ENCODE results near the gene RSL1D1. TPM values are rescaled to one million over a fixed set of nuclear protein-coding genes. Genes with fewer than 3 reads are reported as not detected.

The RSL1D1 gene
- polyA plus RNA-seq, 1 of the 3 experiments (the other 2 are of a cell fraction), result 38.0 TPM

DNA sequence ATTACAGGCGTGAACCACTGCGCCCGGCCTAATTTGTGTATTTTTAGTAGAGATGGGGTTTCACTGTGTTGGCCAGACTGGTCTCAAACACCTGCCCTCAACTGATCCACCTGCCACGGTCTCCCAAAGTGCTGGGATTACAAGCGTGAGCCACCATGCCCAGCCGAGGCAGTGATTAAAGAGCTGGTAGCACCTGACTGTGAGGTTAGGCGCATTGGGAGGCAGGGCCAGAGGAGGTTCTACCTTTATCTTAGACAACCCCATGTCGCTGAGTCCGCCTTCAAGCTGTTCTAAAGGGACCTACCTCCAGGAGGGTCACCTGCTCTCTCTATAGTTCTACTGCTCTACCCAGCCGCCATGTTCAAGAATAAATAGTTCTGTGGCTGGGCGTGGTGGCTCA lies 8.1 kb downstream of the RSL1D1 start:
- POLR2A ChIA-PET, result no interaction called here
- WGBS (ENCODE audit: low lambda C conversion rate), result 96% methylated on average over 6 of the region's 11 CpGs
- Histone ChIP-seq H2AFZ (ENCODE audit: low read depth) (no peak overlapping the region), H3K4me2 (no peak overlapping the region), H3K79me2 (ENCODE audit: insufficient read depth) (peaks cover 52% of the 10 kb centered on the region), H3K4me1 (ENCODE audit: control insufficient read depth in 1 of 2, insufficient read depth in 2 of 2, low read depth in 1 of 2, low read length in 1 of 2) (no peaks in the 10 kb centered on the region), H4K20me1 (ENCODE audit: insufficient read depth) (0 out of 2 replicates have a peak, but pooled peaks cover 12% of the 10 kb centered on the region), H3K27me3 (ENCODE audit: insufficient read depth) (no peaks in the 10 kb centered on the region), H3K4me3 (ENCODE audit: low read depth in 2 of 2, low read length in 1 of 2) (no peak overlapping the region), H3K9me2 (no peaks in the 10 kb centered on the region), H3K9me3 (no peaks in the 10 kb centered on the region), H3K36me3 (replicated peaks in 1 of 2; ENCODE audit: control insufficient read depth in 1 of 2, insufficient read depth in 2 of 2, low read length in 1 of 2) (peaks cover 73 to 84% of the 10 kb centered on the region in 2 experiments), H3K27ac (ENCODE audit: low read depth in 2 of 2, low read length in 1 of 2) (no peak overlapping the region), H3F3A (replicated peaks; ENCODE audit: insufficient read depth) (peaks cover 23% of the 10 kb centered on the region), H3K9ac (no peak overlapping the region)
- CTCF ChIA-PET, result interaction anchor here (0.6 to 1.2 kb wide), 2 partner anchors 23 to 447 kb away, joined by 3 read pairs; no protein-coding TSS in a partner anchor
- TF ChIP-seq, protein P1, sequence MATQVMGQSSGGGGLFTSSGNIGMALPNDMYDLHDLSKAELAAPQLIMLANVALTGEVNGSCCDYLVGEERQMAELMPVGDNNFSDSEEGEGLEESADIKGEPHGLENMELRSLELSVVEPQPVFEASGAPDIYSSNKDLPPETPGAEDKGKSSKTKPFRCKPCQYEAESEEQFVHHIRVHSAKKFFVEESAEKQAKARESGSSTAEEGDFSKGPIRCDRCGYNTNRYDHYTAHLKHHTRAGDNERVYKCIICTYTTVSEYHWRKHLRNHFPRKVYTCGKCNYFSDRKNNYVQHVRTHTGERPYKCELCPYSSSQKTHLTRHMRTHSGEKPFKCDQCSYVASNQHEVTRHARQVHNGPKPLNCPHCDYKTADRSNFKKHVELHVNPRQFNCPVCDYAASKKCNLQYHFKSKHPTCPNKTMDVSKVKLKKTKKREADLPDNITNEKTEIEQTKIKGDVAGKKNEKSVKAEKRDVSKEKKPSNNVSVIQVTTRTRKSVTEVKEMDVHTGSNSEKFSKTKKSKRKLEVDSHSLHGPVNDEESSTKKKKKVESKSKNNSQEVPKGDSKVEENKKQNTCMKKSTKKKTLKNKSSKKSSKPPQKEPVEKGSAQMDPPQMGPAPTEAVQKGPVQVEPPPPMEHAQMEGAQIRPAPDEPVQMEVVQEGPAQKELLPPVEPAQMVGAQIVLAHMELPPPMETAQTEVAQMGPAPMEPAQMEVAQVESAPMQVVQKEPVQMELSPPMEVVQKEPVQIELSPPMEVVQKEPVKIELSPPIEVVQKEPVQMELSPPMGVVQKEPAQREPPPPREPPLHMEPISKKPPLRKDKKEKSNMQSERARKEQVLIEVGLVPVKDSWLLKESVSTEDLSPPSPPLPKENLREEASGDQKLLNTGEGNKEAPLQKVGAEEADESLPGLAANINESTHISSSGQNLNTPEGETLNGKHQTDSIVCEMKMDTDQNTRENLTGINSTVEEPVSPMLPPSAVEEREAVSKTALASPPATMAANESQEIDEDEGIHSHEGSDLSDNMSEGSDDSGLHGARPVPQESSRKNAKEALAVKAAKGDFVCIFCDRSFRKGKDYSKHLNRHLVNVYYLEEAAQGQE (IDR thresholded peaks at IDR 0.05; ENCODE audit: low read depth, low read length), result no peak
- no peak for TF ChIP-seq FOXJ3 (CRISPR knock-in tag; IDR thresholded peaks at IDR 0.05)
- TF ChIP-seq SIN3A (IDR thresholded peaks at IDR 0.05; ENCODE audit: borderline replicate concordance, low read depth, low read length), result no peak
- no peak for TF ChIP-seq GABPA (IDR thresholded peaks at IDR 0.05; ENCODE audit: low read depth)
- TF ChIP-seq, protein P2, sequence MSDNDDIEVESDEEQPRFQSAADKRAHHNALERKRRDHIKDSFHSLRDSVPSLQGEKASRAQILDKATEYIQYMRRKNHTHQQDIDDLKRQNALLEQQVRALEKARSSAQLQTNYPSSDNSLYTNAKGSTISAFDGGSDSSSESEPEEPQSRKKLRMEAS (IDR thresholded peaks at IDR 0.05; ENCODE audit: low read depth), result no peak
- no peak for TF ChIP-seq RFX5 (IDR thresholded peaks at IDR 0.05; ENCODE audit: low read length)
- TF ChIP-seq, protein P3, sequence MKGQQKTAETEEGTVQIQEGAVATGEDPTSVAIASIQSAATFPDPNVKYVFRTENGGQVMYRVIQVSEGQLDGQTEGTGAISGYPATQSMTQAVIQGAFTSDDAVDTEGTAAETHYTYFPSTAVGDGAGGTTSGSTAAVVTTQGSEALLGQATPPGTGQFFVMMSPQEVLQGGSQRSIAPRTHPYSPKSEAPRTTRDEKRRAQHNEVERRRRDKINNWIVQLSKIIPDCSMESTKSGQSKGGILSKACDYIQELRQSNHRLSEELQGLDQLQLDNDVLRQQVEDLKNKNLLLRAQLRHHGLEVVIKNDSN (IDR thresholded peaks at IDR 0.05; ENCODE audit: borderline replicate concordance, low read depth), result no peak
- no peak for TF ChIP-seq MEF2A (IDR thresholded peaks at IDR 0.05; ENCODE audit: borderline replicate concordance, low read depth)
- TF ChIP-seq POLR2AphosphoS5 (IDR thresholded peaks at IDR 0.05; ENCODE audit: low read depth, low read length), result no peak
- no peak for TF ChIP-seq SMC3 (IDR thresholded peaks at IDR 0.05; ENCODE audit: low read depth, low read length)
- TF ChIP-seq RXRA (IDR thresholded peaks at IDR 0.05; ENCODE audit: borderline replicate concordance, low read depth), result no peak
- TF ChIP-seq, protein P4, sequence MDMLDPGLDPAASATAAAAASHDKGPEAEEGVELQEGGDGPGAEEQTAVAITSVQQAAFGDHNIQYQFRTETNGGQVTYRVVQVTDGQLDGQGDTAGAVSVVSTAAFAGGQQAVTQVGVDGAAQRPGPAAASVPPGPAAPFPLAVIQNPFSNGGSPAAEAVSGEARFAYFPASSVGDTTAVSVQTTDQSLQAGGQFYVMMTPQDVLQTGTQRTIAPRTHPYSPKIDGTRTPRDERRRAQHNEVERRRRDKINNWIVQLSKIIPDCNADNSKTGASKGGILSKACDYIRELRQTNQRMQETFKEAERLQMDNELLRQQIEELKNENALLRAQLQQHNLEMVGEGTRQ (IDR thresholded peaks at IDR 0.05; ENCODE audit: borderline replicate concordance, low read depth, low read length), result no peak
- TF ChIP-seq, protein P5, sequence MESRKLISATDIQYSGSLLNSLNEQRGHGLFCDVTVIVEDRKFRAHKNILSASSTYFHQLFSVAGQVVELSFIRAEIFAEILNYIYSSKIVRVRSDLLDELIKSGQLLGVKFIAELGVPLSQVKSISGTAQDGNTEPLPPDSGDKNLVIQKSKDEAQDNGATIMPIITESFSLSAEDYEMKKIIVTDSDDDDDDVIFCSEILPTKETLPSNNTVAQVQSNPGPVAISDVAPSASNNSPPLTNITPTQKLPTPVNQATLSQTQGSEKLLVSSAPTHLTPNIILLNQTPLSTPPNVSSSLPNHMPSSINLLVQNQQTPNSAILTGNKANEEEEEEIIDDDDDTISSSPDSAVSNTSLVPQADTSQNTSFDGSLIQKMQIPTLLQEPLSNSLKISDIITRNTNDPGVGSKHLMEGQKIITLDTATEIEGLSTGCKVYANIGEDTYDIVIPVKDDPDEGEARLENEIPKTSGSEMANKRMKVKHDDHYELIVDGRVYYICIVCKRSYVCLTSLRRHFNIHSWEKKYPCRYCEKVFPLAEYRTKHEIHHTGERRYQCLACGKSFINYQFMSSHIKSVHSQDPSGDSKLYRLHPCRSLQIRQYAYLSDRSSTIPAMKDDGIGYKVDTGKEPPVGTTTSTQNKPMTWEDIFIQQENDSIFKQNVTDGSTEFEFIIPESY (IDR thresholded peaks at IDR 0.05; ENCODE audit: borderline replicate concordance, low read depth), result no peak
- no peak for TF ChIP-seq MXI1 (IDR thresholded peaks at IDR 0.05; ENCODE audit: low read depth, low read length)
- no peak for TF ChIP-seq RAD21 (IDR thresholded peaks at IDR 0.05; ENCODE audit: low read length)
- TF ChIP-seq RCOR1 (IDR thresholded peaks at IDR 0.05; ENCODE audit: low read length), result no peak
- TF ChIP-seq TEAD4 (IDR thresholded peaks at IDR 0.05; ENCODE audit: borderline replicate concordance, insufficient read depth), result no peak
- TF ChIP-seq, protein P6, sequence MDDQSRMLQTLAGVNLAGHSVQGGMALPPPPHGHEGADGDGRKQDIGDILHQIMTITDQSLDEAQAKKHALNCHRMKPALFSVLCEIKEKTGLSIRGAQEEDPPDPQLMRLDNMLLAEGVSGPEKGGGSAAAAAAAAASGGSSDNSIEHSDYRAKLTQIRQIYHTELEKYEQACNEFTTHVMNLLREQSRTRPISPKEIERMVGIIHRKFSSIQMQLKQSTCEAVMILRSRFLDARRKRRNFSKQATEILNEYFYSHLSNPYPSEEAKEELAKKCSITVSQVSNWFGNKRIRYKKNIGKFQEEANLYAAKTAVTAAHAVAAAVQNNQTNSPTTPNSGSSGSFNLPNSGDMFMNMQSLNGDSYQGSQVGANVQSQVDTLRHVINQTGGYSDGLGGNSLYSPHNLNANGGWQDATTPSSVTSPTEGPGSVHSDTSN (IDR thresholded peaks at IDR 0.05), result no peak
- no peak for TF ChIP-seq TAF1 (IDR thresholded peaks at IDR 0.05; ENCODE audit: borderline replicate concordance, low read depth, low read length)
- DNase-seq, result no peak
